Aorta (tissue), 5 donors: ENCODE results near the gene CAND1. TPM values are rescaled to one million over a fixed set of nuclear protein-coding genes. Genes with fewer than 3 reads are reported as not detected.
"Not testable (repeated sequence)": the region's sequence is repeated elsewhere in the genome, so short reads cannot be mapped to it uniquely, and the experiment has no call there.

Experiments
- ATAC-seq: fragments of 200-7000 bp; cut with Tn5 transposase; one replicate; pipeline ENCODE4 v1.9.1; 2022; ENCODE audit warnings: moderate library complexity; ENCODE audit not compliant: low FRiP score
- DNase-seq, 2 donors: peaks; one replicate each; pipeline ENCODE4 v3.0.0-alpha.2; 2020
- H3K27ac ChIP-seq, 2 donors: one replicate each; pipeline ENCODE4 v1.5.1; 2013; ENCODE audit warnings: low read length in 2 of 2, mild to moderate bottlenecking in 2 of 2, moderate library complexity in 2 of 2, control low read depth in 1 of 2, inconsistent platforms in 1 of 2, low read depth in 1 of 2
- H3K27me3 ChIP-seq, 2 donors: one replicate each; pipeline ENCODE4 v1.6.1; 2013; ENCODE audit warnings: control low read depth in 1 of 2, low read length in 1 of 2, mild to moderate bottlenecking in 1 of 2, moderate library complexity in 1 of 2; ENCODE audit not compliant: insufficient read depth in 2 of 2, control insufficient read depth in 1 of 2
- H3K36me3 ChIP-seq, 2 donors: one replicate each; pipeline ENCODE4 v1.6.1; 2013; ENCODE audit warnings: control low read depth in 1 of 2, low read length in 1 of 2, mild to moderate bottlenecking in 1 of 2; ENCODE audit not compliant: insufficient read depth in 2 of 2, control insufficient read depth in 1 of 2
- H3K4me1 ChIP-seq, 2 donors: one replicate each; pipeline ENCODE4 v1.6.1; 2013; ENCODE audit warnings: low read length in 2 of 2, control low read depth in 1 of 2, mild to moderate bottlenecking in 1 of 2, moderate library complexity in 1 of 2; ENCODE audit not compliant: insufficient read depth in 2 of 2, control insufficient read depth in 1 of 2
- H3K4me3 ChIP-seq, 2 donors: one replicate each; pipeline ENCODE4 v1.5.1; 2013; ENCODE audit warnings: low read length in 2 of 2, control low read depth in 1 of 2, mild to moderate bottlenecking in 1 of 2
- H3K9me3 ChIP-seq: one replicate; pipeline ENCODE4 v1.6.1; 2013; ENCODE audit warnings: mild to moderate bottlenecking, low read length; ENCODE audit not compliant: control insufficient read depth
- WGBS, 2 donors: extraction: QIAGEN DNeasy Blood & Tissue Kit; methylation state at CpG; one replicate each; pipeline ENCODE4 v1.1.7; 2013; 5-methylcytosine and 5-hydroxymethylcytosine counted together
- intact Hi-C, 2 donors: fragments of 100-400 bp; cut with DNase I; formaldehyde crosslinking; loops; one replicate each; pipeline versions ENCODE4 v1.14.2 to v1.15.0; 2022
- polyA plus RNA-seq, 2 donors: library from polyadenylated mRNA; stranded (reverse); fragments of 200-250 nt; gene quantifications; one replicate each; pipeline ENCODE4 v1.2.3, GENCODE V29; 2013
- total RNA-seq, 2 donors: library from RNA; stranded (reverse); fragmentation: NEBNext Ultra II Directional; extraction: Animal tissue kit (Norgen Biotek cat#: 25700); gene quantifications; one replicate each; pipeline ENCODE4 v1.2.1, GENCODE V29; 2021
- donor health status: healthy with polysubstance abuse.
- donor health status: Bipolar disorder and iron deficiency.
- donor health status: DM: no; HTN: no; CAD: no.
- donor health status: DM: no; HTN: no; CAD: no.
- donor health status: DM: yes; HTN: yes; CAD: no.

Gene CAND1
- total and polyA plus RNA-seq, 4 donors, result 10.9 to 113 (median 54.3) TPM

GRCh38 chr12:67338426-67338825 lies 69.3 kb downstream of the CAND1 start:
- no peak for DNase-seq
- no peak overlapping the region for H3K27ac ChIP-seq
- no peaks in the 10 kb centered on the region for H3K4me1 ChIP-seq
- no peaks in the 10 kb centered on the region for H3K36me3 ChIP-seq
- no peak for ATAC-seq
- no peaks in the 10 kb centered on the region for H3K27me3 ChIP-seq
- H3K9me3 ChIP-seq, result peaks cover 2% of the 10 kb centered on the region
- intact Hi-C loops, result no loop called here
- no peak overlapping the region for H3K4me3 ChIP-seq

GRCh38 chr12:67339530-67339929 lies 70.4 kb downstream of the CAND1 start:
- Histone ChIP-seq H3K27me3 (no peaks in the 10 kb centered on the region), H3K4me1 (no peaks in the 10 kb centered on the region), H3K9me3 (peaks cover 2% of the 10 kb centered on the region), H3K4me3 (no peak overlapping the region), H3K27ac (no peak overlapping the region), H3K36me3 (no peaks in the 10 kb centered on the region)
- ATAC-seq (no peak), DNase-seq (no peak)
- intact Hi-C loops, result no loop called here
- 93 to 100% methylated on average over 1 of the region's 1 CpG for WGBS, 2 donors

- H3K36me3 ChIP-seq, intact Hi-C loops, H3K9me3 ChIP-seq, DNase-seq, H3K4me1 ChIP-seq, H3K4me3 ChIP-seq, H3K27me3 ChIP-seq, H3K27ac ChIP-seq, ATAC-seq: not testable (repeated sequence)
- 92 to 93% methylated on average over 14 of the region's 14 CpGs for WGBS, 2 donors
Observed at GRCh38 chr12:67341086-67341485, 71.9 kb downstream of the CAND1 start.

GRCh38 chr12:67344979-67345710 lies 76.0 kb downstream of the CAND1 start:
- ATAC-seq (no peak), DNase-seq (no peak)
- no peak overlapping the region for H3K27ac ChIP-seq
- H3K9me3 ChIP-seq, result no peaks in the 10 kb centered on the region
- no peaks in the 10 kb centered on the region for H3K4me1 ChIP-seq
- H3K4me3 ChIP-seq, result no peak overlapping the region
- WGBS, 2 donors, result 90 to 99% methylated on average over 2 of the region's 2 CpGs
- H3K36me3 ChIP-seq, result no peaks in the 10 kb centered on the region
- no peaks in the 10 kb centered on the region for H3K27me3 ChIP-seq
- intact Hi-C loops, result no loop called here

- Histone ChIP-seq H3K27me3 (no peaks in the 10 kb centered on the region), H3K36me3 (no peaks in the 10 kb centered on the region), H3K9me3 (no peaks in the 10 kb centered on the region), H3K4me3 (no peak overlapping the region), H3K4me1 (no peaks in the 10 kb centered on the region), H3K27ac (no peak overlapping the region)
- WGBS, 2 donors, result 79 to 87% methylated on average over 2 of the region's 2 CpGs
- intact Hi-C loops, result no loop called here
- ATAC-seq, result no peak
- DNase-seq, result no peak
Observed at GRCh38 chr12:67348683-67349082, 79.5 kb downstream of the CAND1 start.

- no peaks in the 10 kb centered on the region for H3K36me3 ChIP-seq
- H3K27me3 ChIP-seq, result no peaks in the 10 kb centered on the region
- DNase-seq, result no peak
- 68 to 79% methylated on average over 2 of the region's 2 CpGs for WGBS, 2 donors
- intact Hi-C loops, result loop anchor here in 1 of 2 donors (10.0 kb wide), 1 partner anchor 962 kb away; no protein-coding TSS in a partner anchor
- peaks cover 0 to 3% of the 10 kb centered on the region in 2 donors for H3K4me1 ChIP-seq
- H3K4me3 ChIP-seq, result no peak overlapping the region
- H3K27ac ChIP-seq, result no peak overlapping the region
- no peak for ATAC-seq
- H3K9me3 ChIP-seq, result no peaks in the 10 kb centered on the region
Observed at GRCh38 chr12:67352682-67353081, 83.5 kb downstream of the CAND1 start.

GRCh38 chr12:67354322-67354721 lies 85.2 kb downstream of the CAND1 start:
- no peak overlapping the region for H3K27ac ChIP-seq
- 3 to 11% methylated on average over 5 of the region's 5 CpGs for WGBS, 2 donors
- ATAC-seq (peak; percentile 52), DNase-seq (no peak)
- no peaks in the 10 kb centered on the region for H3K36me3 ChIP-seq
- no peaks in the 10 kb centered on the region for H3K27me3 ChIP-seq
- H3K9me3 ChIP-seq, result no peaks in the 10 kb centered on the region
- intact Hi-C loops, result loop anchor here in 1 of 2 donors (10.0 kb wide), 1 partner anchor 960 kb away; no protein-coding TSS in a partner anchor
- peaks cover 0 to 3% of the 10 kb centered on the region in 2 donors for H3K4me1 ChIP-seq
- H3K4me3 ChIP-seq, result no peak overlapping the region

GRCh38 chr12:67354966-67355365 lies 85.8 kb downstream of the CAND1 start:
- intact Hi-C loops, result loop anchor here (5.0 to 10.0 kb wide), 5 partner anchors 87 to 962 kb away; partner anchors contain the start of gene DYRK2 (in 1 of the 2)
- no peaks in the 10 kb centered on the region for H3K27me3 ChIP-seq
- no peaks in the 10 kb centered on the region for H3K9me3 ChIP-seq
- H3K4me1 ChIP-seq, result peaks cover 0 to 3% of the 10 kb centered on the region in 2 donors
- H3K36me3 ChIP-seq, result no peaks in the 10 kb centered on the region
- DNase-seq (no peak), ATAC-seq (no peak)
- no peak overlapping the region for H3K4me3 ChIP-seq
- no peak overlapping the region for H3K27ac ChIP-seq
- WGBS, 2 donors, result 54 to 69% methylated on average over 1 of the region's 1 CpG
